ENCODE data around the gene PHACTR4.
"Not testable (repeated sequence)": the region's sequence is repeated elsewhere in the genome, so short reads cannot be mapped to it uniquely, and the experiment has no call there.

Gene PHACTR4

GRCh38 chr1:28437924-28438699, 68.6 kb downstream of the PHACTR4 start:
- no peak for DNase-seq

GRCh38 chr1:28439320-28439719, 69.8 kb downstream of the PHACTR4 start:
- DNase-seq = no peak

GRCh38 chr1:28441674-28442073, 72.1 kb downstream of the PHACTR4 start:
- DNase-seq = no peak

- no peak for DNase-seq
Observed at GRCh38 chr1:28443550-28443949, 74.0 kb downstream of the PHACTR4 start.

- DNase-seq = no peak
Observed at GRCh38 chr1:28447679-28448078, 78.1 kb downstream of the PHACTR4 start.

- DNase-seq = not testable (repeated sequence)
Observed at GRCh38 chr1:28448094-28448611, 78.6 kb downstream of the PHACTR4 start.

GRCh38 chr1:28449904-28450303, 80.4 kb downstream of the PHACTR4 start:
- no peak for DNase-seq

GRCh38 chr1:28450561-28450960, 81.0 kb downstream of the PHACTR4 start:
- no peak for DNase-seq

- DNase-seq = no peak
Observed at GRCh38 chr1:28451011-28451410, 81.5 kb downstream of the PHACTR4 start.

- DNase-seq = no peak
Observed at GRCh38 chr1:28456078-28456477, 86.5 kb downstream of the PHACTR4 start.

GRCh38 chr1:28457678-28458077, 88.1 kb downstream of the PHACTR4 start:
- DNase-seq = no peak

GRCh38 chr1:28458237-28459228, 89.0 kb downstream of the PHACTR4 start:
- DNase-seq = no peak

- no peak for DNase-seq
Observed at GRCh38 chr1:28466226-28466778, 96.8 kb downstream of the PHACTR4 start.

GRCh38 chr1:28470146-28470545, 100.6 kb downstream of the PHACTR4 start:
- no peak for DNase-seq

- DNase-seq = not testable (repeated sequence)
Observed at GRCh38 chr1:28479497-28479896, 110.0 kb downstream of the PHACTR4 start.

GRCh38 chr1:28480308-28480707, 110.8 kb downstream of the PHACTR4 start:
- DNase-seq = no peak

GRCh38 chr1:28482138-28482537, 112.6 kb downstream of the PHACTR4 start:
- DNase-seq = no peak

- no peak for DNase-seq
Observed at GRCh38 chr1:28482702-28483101, 113.2 kb downstream of the PHACTR4 start.

- no peak for DNase-seq
Observed at GRCh38 chr1:28494737-28495136, 125.2 kb downstream of the PHACTR4 start.

GRCh38 chr1:28499553-28499952, 130.0 kb downstream of the PHACTR4 start:
- DNase-seq = no peak

GRCh38 chr1:28501925-28502324, 132.4 kb downstream of the PHACTR4 start:
- DNase-seq = no peak

GRCh38 chr1:28503117-28503516, 133.6 kb downstream of the PHACTR4 start:
- no peak for DNase-seq

All from NCI-H1417 treated with DMSO at 0.1 percent for 48 hours (cell line).